Lung (tissue), 12 donors: ENCODE data around the gene KLHL17. TPM values are rescaled to one million over a fixed set of nuclear protein-coding genes. Genes with fewer than 3 reads are reported as not detected.

Source experiments
- ATAC-seq: fragments of 200-7000 bp; cut with Tn5 transposase; one replicate; pipeline ENCODE4 v1.9.1; 2020; ENCODE audit warnings: moderate number of reproducible peaks; ENCODE audit not compliant: insufficient read depth, low FRiP score
- DNase-seq, 3 donors: peaks; one replicate each; pipeline ENCODE4 v3.0.0-alpha.2; 2013 to 2017
- H3K27ac ChIP-seq, 2 donors: one replicate each; pipeline ENCODE4 v1.5.1; 2013; ENCODE audit warnings: mild to moderate bottlenecking in 2 of 2, moderate library complexity in 2 of 2, control low read depth in 1 of 2, inconsistent platforms in 1 of 2, low read depth in 1 of 2, low read length in 1 of 2
- H3K27me3 ChIP-seq, 3 donors: one replicate each; pipeline ENCODE4 v1.5.1; 2013; ENCODE audit warnings: low read length in 2 of 3; ENCODE audit not compliant: control insufficient read depth in 3 of 3, insufficient read depth in 3 of 3
- H3K36me3 ChIP-seq, 4 donors: one replicate each; pipeline ENCODE4 v1.5.1; 2013; ENCODE audit warnings: low read length in 4 of 4, mild to moderate bottlenecking in 1 of 4, moderate library complexity in 1 of 4; ENCODE audit not compliant: control insufficient read depth in 4 of 4, insufficient read depth in 4 of 4
- H3K4me1 ChIP-seq, 5 donors: one replicate each; pipeline ENCODE4 v1.5.1; 2013; ENCODE audit warnings: low read length in 5 of 5, mild to moderate bottlenecking in 2 of 5, moderate library complexity in 1 of 5; ENCODE audit not compliant: control insufficient read depth in 5 of 5, insufficient read depth in 5 of 5
- H3K4me3 ChIP-seq: one replicate; pipeline ENCODE4 v1.5.1; 2013; ENCODE audit warnings: mild to moderate bottlenecking, control low read depth, moderate library complexity
- H3K9ac ChIP-seq, 2 donors: one replicate each; pipeline ENCODE4 v1.5.1; 2013; ENCODE audit warnings: low read length in 2 of 2, control low read depth in 1 of 2; ENCODE audit not compliant: insufficient read depth in 1 of 2
- H3K9me3 ChIP-seq, 4 donors: one replicate each; pipeline ENCODE4 v1.5.1; 2013; ENCODE audit warnings: low read length in 3 of 4, mild to moderate bottlenecking in 1 of 4, moderate library complexity in 1 of 4; ENCODE audit not compliant: control insufficient read depth in 4 of 4, insufficient read depth in 3 of 4
- whole genome bisulfite sequencing, 2 donors: extraction: QIAGEN DNeasy Blood & Tissue Kit; methylation state at CpG; one replicate each; pipeline ENCODE4 v1.1.7; 2013; 5-methylcytosine and 5-hydroxymethylcytosine counted together
- polyA plus RNA-seq, 2 donors: library from polyadenylated mRNA; stranded (reverse); fragments of 200-250 nt; gene quantifications; one replicate each; pipeline ENCODE4 v1.2.1, GENCODE V29; 2013
- total RNA-seq, 2 donors: library from RNA; depleted of rRNA in 1 of 2; stranded (reverse); fragments of >200 nt in 1 of 2; gene quantifications; one replicate each; pipeline ENCODE4 v1.2.1, GENCODE V29; 2014 to 2021
- TF ChIP-seq, protein P1 (sequence below): IDR thresholded peaks from 2 replicates; pipeline ENCODE4 v1.5.1; 2012; ENCODE audit warnings: mild to moderate bottlenecking; ENCODE audit errors: control extremely low read depth, extremely low read depth
- donor health status: control.
- donor health status: control.
- donor health status: Bipolar disorder and iron deficiency.
- donor health status: healthy.
- donor health status: DM: yes; HTN: yes; CAD: no.

KLHL17 gene
- total and polyA plus RNA-seq, 4 donors, result 10.0 to 15.2 (median 13.0) TPM

DNA sequence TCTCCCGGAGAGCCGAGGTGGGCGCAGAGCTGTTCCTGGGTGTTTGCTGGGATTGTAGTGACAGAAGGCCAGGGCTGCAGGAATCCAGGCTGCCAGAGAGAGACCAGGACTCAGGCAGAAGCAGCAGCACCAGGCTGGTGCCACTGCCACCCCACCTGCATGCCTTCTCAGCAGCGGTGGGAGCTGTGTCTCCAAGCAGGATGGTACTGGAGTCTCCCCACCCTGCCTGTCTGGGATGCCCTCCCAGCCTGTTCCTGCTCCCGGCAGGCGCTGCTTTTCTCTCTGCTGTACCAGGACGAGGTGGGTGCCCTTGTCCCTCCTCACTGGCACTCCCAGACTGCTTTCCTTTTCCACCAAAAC lies 44.0 kb downstream of the KLHL17 start:
- H3K4me3 ChIP-seq, result no peak overlapping the region
- H3K9me3 ChIP-seq, result no peaks in the 10 kb centered on the region
- no peak overlapping the region for H3K27ac ChIP-seq
- H3K4me1 ChIP-seq, result peaks cover 0 to 26% (median 17%) of the 10 kb centered on the region in 5 donors
- H3K27me3 ChIP-seq, result no peaks in the 10 kb centered on the region
- no peaks in the 10 kb centered on the region for H3K36me3 ChIP-seq
- no peak overlapping the region for H3K9ac ChIP-seq
- TF ChIP-seq, protein P1, sequence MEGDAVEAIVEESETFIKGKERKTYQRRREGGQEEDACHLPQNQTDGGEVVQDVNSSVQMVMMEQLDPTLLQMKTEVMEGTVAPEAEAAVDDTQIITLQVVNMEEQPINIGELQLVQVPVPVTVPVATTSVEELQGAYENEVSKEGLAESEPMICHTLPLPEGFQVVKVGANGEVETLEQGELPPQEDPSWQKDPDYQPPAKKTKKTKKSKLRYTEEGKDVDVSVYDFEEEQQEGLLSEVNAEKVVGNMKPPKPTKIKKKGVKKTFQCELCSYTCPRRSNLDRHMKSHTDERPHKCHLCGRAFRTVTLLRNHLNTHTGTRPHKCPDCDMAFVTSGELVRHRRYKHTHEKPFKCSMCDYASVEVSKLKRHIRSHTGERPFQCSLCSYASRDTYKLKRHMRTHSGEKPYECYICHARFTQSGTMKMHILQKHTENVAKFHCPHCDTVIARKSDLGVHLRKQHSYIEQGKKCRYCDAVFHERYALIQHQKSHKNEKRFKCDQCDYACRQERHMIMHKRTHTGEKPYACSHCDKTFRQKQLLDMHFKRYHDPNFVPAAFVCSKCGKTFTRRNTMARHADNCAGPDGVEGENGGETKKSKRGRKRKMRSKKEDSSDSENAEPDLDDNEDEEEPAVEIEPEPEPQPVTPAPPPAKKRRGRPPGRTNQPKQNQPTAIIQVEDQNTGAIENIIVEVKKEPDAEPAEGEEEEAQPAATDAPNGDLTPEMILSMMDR, result no peak
- ATAC-seq, result no peak
- no peak for DNase-seq
- 48 to 62% methylated on average over 7 of the region's 7 CpGs for WGBS, 2 donors

DNA sequence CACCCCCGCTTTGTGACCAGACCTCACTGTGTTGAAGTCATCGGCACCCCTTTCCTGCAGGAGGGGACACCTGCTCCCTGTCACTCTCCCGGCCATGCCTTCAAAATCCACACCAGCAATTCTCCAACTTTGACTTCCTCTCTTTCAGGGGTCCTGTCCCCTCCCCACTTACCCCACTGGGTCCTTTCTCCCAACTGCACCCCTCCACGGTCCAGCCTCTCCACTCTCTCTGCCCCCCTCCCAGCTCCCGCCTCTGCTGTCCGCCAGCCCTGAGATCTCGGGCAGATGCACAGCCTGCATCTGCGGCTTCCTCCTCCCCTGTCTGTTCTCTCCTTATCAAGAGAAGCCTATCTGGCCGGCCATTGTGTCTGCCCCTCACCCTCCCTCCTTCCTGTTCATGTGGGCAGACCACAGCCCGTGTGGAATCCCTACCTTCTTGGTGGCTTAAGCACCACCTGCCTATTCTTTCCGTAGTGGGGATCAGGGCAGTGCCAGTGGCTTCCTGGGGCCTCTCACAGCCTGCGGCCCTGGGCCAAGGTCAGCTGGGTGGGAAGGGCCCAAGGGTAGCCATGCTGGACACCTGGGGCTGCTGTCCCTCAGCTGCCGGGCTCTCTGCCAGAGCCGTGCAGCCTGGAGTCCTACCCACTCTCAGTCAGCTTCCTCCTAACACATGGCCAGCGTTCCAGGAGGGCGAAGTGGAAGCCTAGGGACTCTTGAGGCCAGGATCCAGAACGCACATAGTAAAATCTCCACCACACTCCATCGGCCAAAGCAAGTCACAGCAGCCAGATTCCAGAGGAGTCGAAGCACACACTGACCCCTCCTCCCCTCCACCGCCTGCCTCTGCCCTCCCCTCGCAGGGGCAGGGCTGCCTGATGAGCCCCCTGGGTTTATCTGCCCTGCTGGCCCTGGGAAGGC lies 44.7 kb downstream of the KLHL17 start:
- H3K9ac ChIP-seq, result no peak overlapping the region
- H3K4me1 ChIP-seq, result peaks cover 0 to 24% (median 16%) of the 10 kb centered on the region in 5 donors
- H3K36me3 ChIP-seq, result no peaks in the 10 kb centered on the region
- WGBS, 2 donors, result 9 to 18% methylated on average over 21 of the region's 21 CpGs
- ATAC-seq (no peak), DNase-seq (peak; percentile 74 to 82 (median 75))
- H3K27ac ChIP-seq, result peak overlapping the region in 1 of 2 donors; percentile 8
- no peaks in the 10 kb centered on the region for H3K9me3 ChIP-seq
- TF ChIP-seq, protein P1, result no peak
- H3K4me3 ChIP-seq, result no peak overlapping the region
- no peaks in the 10 kb centered on the region for H3K27me3 ChIP-seq

DNA sequence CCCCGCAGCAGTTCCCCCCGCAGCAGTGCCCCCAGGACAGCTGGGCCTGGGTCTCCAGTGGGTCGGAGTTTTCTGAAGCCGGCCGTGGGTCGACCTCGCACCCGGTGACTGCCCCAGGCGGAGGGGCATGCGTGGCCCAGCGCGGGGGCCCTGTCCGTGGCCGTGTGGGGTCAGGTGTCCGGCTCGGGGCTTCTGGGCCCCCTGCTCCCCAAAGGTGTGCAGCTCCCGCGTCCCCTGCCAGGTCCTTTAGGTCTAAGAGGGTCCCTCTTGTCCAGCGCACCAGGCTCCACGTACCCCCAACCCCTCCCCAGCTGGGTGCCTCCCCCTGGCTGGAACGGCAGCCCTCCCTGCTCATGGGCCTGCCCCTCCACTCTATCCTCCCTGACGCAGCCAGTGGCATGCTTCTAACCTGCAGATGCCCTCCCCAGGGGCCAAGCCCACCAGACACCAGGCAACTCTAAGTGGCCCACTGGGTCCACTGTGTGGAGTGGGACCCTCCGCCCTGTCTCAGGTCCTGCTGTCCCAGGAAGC lies 45.5 kb downstream of the KLHL17 start:
- Histone ChIP-seq H3K36me3 (no peaks in the 10 kb centered on the region), H3K27me3 (no peaks in the 10 kb centered on the region), H3K9ac (no peak overlapping the region), H3K4me3 (no peak overlapping the region), H3K27ac (no peak overlapping the region), H3K4me1 (peaks cover 0 to 21% (median 16%) of the 10 kb centered on the region in 5 donors), H3K9me3 (no peaks in the 10 kb centered on the region)
- ATAC-seq (no peak), DNase-seq (no peak)
- 70 to 71% methylated on average over 14 to 23 of the region's 23 CpGs for WGBS, 2 donors
- TF ChIP-seq, protein P1, result no peak
